ENCODE results near the gene PLCL2.
"Not testable (repeated sequence)": the region's sequence is repeated elsewhere in the genome, so short reads cannot be mapped to it uniquely, and the experiment has no call there.

The PLCL2 gene

DNA sequence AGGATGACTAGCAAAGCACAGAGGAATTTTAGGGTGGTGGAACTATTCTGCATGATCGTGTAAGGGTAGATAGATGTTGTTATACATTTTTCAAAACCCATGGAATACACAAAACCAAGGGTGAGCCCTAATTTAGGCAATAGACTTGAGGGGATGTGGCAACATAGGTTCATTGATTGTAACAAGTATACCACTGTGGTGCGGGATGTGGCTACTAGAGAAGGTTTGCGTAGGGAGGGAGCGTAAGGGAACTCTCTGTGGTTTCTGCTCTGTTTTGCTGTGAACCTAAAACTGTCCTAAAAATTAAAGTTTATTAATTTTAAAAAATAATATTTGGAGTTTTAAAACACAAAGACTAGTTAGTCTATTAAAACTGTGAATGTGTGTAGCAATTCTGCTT, 202.8 kb downstream of the PLCL2 start:
- DNase-seq: no peak

DNA sequence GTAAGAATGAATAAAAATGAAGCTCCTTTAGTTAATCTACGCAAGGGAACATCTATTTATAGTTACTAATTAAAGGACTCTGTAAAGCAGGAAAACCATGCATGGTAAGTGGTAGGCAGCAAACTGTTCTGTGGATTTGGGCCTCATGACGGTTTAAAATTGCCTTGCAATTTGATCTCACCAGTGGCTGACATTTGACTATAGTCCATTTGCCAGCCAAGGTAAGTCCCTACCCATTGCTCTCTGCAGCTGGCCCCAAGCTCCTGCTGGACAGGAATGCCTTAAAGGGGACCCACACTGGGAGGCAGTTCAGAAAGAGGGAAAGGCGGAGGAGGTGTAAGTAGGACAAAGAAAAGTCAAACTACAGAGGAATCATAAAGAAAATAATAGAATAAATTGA, 203.3 kb downstream of the PLCL2 start:
- DNase-seq: no peak

DNA sequence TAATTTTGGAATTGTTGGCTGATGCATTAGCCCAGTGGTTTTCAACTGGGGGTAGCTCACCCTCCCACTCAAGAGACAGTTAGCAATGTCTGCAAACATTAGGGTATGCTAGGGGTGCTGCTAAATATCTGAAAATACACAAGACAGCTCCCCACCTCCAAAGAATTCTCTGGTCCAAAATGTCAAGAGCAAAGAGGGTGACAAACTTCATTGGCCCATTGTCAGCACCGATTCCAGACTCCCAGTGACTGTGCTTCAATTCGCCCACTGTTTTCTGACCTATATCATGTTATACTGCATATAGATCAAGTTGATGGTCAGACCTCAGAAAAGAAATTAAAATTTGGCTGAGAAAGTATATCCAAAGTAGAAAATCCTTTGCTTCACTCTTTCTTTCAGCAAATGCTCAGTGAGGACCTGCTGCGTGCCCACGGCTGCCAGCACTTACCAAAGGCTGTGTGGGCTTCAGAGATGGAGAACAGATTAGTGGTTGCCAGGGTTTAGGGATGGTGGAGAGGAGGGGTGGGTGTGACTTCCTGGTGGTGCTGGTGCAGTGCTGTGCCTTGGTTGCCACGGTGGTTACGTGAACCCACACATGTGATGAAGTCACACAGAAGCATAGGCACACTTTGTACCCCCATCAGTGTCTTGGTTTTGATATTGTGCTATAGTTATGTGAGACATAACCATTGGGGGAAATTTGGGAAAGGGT, 204.0 kb downstream of the PLCL2 start:
- no peak for DNase-seq

DNA sequence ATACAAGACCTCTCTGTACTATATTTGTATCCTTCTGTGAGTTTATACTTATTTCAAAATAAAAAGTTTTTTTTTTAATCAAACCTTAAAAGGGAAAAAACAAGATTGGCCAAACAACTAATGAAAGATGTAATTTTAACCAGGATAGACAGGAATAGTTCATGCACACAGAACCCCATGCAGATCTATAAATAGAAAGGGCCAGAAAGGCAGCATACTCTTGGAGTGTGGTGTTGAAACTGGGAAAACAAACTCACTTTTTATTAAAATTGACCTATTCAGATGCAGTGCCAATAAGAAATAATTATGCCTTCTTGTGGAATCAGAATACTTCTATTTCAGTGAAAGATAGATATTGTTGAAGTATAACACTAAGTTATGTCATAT, 204.6 kb downstream of the PLCL2 start:
- no peak for DNase-seq

DNA sequence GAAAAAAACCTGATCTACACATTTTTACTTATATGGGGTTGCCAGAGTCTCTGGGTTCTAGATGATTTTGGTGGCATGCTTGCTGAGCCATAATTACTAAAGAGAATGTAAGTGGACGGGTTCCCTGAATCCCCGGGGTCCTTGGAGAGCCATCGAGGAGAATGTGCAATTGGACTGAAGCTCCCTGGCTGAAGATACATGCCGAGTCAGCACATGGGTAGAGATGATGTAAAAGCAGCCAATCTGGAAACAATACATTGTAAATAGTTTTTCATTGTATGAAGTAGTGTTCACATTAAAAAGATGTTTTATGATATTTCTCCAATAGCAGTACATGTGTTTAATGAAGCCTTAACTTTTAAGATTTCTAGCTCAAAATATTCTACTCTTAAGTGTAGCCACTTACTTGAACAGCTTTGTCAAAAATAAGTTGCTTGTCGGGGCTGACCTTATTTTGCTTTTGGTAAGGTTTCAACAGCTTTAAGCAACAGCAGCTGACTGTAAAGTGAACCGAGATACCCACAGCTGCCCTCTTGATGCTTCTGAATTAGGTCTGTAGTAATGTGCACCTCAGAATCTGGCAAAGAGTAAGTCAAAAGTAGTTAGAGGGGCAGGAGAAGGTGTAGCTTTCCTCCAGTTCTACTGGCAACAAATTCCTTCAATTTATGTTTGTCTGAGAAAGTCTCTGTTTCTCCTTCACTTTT, 205.7 kb downstream of the PLCL2 start:
- DNase-seq: no peak

DNA sequence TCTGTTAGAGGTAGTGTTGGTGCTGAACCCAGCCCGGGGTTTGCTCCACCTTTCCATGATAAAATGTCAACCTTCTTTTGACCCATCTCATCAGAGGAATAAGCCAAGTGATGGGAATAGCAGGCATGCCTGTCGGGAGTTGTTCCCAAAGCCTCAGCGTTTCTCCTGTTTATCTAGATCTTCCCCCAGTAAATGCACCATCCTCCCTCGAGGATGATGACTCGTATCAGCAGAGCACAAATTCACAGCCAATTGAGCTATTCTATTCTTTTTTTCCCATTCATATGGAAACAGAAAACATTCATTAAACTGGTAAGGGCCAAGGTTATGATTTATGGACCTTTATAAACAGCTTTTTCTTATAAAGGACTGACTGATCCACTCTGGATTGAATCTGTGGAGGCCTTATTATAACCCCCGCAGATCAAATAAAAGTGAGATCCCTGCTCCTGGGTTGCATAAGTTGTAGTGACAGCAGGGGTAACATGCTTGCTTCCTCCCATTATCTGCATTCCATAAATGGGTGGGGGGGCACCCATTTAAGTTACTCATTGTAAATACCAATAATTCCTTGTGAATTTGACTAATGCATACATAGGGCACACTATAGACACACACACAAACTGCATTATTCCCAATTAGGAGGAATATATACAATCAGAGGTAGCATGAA, 207.3 kb downstream of the PLCL2 start:
- no peak for DNase-seq

DNA sequence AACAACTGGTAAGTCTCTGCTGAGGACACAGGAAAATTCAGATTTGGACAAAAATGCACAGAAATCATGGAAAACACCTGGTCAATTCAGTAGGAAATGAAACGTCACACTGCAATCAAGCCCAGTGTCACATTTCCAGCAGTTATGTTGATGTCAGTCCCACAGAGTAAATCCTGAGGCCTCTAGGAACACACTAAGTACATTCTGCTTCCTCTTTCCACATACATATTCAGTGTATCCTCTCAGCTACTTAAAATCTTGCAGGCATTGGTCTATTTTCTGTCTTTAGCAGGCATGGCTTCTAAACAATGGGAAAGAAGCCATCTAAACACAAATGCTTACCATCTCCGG, 207.8 kb downstream of the PLCL2 start:
- peak; percentile 57 for DNase-seq

DNA sequence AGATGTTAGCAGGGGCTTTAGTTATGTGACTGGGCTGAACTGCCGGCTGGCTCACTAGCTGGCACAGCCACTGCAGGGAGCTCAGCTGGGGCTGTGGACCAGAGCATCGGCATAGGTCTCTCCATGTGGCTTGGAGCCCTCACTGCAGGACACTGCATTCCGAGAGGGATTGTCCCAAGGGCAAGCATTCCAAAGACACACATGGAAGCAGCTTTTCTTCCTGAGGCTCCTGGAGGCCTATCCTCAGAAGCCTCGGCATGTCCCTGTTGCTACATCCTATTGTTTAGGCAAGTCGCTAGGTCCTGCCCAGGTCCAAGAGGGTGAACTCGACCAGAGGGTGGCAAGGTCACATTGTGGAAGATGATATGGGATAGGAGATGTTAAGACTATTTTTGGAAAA, 209.8 kb downstream of the PLCL2 start:
- no peak for DNase-seq

DNA sequence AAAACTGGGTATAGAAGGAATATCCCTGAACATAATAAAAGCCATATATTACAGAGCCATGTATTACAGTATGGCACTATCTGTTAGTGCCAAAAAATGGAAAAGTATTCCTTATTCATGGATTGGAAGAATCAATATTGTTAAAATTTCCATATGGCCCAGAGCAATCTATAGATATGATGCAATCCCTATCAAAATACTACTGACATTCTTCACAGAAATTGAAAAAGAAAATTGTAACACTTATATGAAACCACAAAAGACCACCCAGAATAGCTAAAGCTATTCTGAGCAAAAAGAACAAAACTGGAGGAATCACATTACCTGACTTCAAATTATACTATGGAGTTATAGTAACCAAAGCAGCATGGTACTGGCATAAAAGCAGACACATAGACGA, 218.8 kb downstream of the PLCL2 start:
- no peak for DNase-seq

DNA sequence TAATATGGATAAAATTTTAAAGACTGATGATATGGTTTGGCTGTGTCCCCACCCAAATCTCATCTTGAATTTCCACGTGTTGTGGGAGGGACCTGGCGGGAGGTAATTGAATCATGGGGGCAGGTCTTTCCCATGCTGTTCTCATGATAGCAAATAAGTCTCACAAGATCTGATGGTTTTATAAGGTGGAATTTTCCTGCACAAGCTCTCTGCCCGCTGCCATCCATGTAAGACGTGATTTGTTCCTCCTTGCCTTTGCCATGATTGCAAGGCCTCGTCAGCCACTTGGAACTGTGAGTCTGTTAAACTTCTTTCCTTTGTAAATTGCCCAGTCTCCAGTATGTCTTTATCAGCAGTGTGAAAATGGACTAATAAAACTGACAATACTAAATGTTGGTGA, 222.0 kb downstream of the PLCL2 start:
- not testable (repeated sequence) for DNase-seq

DNA sequence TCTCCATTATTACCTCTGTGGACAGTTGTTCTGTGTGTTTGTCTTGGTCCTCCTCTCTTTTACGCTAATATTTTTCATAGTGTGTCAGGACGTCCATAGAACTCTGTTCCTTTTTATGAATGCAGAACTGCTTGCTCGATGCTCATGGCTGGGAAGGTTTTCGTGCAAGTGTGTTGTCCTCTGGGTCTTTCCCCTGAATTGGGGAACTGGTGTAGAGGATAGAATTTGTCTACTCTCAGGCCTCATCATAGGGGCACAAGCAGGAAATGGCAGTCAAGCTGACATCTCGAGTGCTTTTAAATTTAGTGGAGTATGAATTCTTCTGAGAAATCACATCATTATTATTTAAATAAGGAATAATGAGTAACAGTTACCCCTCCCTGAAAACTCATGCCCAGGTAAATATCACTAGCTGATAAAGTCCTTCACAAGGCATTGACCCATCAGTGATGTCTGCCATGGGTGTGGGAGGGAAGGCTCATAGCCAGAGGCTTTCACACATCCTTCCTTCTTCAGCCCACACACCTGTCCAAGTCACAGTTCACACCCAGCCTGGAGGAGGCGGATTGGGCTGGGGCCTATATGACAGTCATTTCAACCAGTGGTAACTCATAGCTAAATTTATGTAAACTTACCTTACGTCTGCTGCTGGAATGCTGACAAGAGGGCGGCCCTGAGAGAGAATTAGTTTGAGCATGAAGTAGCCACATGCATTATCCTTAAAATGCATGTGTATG, 226.1 kb downstream of the PLCL2 start:
- peak; percentile 28 for DNase-seq

DNA sequence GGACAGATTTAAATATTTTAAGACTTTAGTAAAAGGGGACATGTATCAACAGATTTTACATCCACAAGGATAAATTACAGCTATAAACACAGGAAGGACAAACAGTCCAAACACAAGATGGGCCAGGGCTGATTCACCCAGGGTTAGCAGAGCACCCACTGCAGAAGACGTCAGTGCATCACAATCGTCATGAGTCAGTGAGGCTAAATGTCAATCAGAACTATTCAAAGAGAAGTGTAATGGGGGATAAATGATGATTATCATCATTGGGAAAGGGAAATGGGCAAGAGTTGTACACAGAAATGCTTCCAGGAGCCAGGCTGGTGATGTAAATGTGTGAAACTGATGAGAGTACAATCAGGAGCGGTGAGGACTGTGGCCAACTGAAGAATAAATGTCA, 226.8 kb downstream of the PLCL2 start:
- DNase-seq: no peak

DNA sequence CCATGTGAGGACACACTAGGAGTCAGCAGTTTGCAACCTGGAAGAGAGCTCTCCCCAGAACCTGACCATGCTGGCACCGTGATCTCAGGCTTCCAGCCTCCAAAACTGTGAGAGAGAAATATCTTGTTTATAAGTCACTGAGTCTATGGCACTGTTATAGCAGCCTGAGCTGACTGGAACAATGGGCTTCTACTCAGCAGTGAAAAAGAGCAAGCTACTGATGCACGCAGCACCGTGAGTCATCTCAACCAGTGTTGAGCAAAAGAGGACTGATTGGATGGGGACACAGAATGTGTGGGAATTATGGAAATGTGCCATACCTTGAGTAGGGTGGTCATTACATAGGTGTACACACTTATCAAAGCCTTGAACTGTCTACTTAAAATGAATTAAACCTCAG, 230.4 kb downstream of the PLCL2 start:
- no peak for DNase-seq

DNA sequence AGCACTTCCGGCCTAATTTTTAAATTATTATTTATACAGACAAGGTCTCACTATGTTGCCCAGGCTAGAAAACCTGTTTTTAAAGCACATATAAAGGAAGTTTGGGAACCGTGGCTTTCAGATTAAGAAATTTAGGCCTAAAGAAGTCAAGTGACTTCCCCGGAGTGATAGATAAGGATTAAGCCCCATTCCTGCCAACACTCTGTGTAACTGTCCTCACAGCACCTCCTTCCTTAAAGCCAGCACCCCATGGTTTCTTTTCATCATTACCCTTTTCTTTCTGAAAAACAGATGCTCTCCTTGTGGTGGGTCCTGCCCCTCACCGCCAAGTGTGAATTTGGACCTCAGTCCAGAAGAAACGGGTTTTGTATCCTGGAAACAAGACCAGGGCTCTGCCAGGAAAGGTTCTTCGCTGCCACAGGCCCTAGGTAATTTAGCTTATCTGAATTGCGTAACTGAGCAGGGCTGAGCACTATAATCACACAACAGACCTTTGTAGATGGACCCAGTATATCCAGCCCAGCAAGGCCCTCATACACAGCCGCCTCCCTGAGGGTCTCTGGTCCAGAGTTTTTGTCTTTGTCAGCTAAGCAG, 231.3 kb downstream of the PLCL2 start:
- DNase-seq: no peak

DNA sequence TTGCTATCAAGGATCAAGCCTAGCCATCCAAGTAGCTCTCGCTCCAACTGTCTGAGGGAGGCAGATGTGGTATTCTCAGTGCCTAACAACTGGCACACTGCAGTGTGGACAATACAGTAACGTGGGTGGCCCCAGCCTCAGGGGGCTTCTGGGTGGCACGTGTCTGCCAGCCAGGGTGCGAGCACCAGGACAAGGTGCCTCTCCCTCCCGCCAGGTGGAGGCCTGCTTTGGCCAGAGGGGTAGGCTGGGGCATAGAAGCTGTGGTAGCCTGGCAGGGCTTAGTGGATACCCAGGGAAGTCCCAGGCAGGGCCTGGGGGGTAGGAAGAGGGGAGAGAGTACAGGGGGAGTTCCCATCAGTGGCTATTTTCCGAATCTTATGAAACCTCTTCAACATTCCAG, 234.0 kb downstream of the PLCL2 start:
- no peak for DNase-seq

DNA sequence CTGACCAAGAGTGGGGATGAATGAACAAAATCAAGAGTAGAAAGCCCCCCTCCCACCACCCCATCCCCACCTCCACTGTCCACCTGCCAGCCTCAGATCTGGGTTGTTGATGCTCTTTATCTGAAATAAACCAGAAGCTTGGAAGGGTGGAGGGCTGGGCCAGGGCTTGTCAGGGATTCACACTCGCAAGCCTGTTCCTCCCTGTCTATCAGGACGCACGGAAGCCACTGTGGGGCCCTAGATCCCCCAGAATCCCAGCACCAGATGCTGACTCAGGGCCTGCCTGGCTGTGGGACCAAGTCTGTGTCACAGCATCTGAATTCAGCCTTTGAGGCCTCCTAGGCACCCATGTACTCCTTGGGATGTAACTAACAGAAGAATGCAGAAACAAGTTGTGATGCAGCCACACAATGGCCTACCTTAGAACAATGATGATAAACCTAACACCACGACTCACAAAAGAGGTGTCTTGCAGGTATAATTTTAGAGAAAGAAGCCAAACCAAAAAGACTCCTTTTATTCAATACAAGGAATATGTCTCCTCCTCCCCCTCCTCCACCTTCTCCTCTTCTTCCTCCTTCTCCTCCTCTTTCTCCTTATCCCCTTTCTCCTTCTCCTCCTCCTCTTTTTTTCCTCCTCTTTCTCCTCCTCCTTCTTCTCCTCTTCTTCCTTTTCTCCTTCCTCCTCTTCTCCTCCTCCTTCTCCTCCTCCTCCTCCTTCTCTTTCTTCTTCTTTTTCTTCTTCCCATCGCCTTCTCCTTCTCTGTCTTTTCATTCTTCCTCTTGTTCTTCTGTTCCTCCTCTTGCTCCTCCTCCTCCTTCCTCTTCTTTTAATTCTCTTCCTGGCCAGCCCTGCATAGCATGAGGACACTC, 234.7 kb downstream of the PLCL2 start:
- no peak for DNase-seq

DNA sequence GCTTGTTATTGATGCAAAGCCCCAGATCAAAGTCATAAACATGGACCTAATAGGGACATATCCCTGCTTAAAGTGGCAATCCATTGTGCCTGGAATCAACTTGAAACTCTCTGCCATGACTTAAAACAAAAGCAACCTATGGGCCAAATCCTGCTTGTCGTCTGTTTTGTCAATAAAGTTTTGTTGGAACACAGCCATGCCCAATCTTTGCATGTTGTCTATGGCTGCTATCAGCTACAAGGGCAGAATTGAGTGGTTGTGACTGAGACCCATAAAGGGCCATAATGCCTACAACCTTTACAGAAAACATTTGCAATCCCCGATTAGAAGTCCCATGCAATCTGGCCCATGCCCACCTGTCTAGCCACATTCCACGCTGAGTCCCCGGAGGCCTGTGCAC, 235.4 kb downstream of the PLCL2 start:
- no peak for DNase-seq

DNA sequence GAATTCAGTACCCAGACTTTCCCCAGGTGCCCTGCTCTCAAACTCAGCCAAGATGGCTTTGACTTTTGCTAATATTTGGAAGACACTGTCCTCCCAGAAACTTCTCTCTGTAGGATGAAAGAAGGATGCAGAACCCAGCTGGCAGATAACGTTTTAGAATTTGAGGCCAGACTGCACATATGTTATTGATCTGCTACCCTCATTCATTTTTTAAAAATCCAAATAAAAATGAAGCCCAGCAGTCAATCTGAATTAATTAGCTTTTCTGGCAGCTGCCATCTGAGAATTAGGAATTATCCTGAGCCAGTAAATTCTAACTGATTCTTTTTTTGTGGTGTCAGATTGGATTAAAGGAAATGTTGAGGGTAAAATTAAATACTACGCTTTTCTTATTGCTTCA, 236.6 kb downstream of the PLCL2 start:
- DNase-seq: no peak

DNA sequence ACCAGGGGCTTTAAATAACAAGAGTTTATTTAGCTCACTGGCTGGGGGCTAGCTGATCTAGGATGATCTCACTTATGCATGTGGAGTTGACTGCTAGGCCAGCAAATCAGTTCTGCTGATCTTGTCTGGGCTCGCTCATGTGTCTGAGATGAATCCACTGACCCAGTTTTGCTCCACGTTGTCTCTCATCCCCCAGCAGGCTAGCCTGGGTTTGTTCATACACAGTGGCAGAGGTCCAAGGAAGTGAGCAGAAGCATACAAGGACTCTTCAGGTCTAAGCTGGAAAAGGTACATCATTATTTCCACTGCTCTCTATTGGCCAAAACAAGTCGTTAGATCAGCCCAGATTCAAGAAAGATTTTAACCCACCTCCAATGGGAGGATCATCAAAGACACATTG, 238.0 kb downstream of the PLCL2 start:
- DNase-seq: no peak

DNA sequence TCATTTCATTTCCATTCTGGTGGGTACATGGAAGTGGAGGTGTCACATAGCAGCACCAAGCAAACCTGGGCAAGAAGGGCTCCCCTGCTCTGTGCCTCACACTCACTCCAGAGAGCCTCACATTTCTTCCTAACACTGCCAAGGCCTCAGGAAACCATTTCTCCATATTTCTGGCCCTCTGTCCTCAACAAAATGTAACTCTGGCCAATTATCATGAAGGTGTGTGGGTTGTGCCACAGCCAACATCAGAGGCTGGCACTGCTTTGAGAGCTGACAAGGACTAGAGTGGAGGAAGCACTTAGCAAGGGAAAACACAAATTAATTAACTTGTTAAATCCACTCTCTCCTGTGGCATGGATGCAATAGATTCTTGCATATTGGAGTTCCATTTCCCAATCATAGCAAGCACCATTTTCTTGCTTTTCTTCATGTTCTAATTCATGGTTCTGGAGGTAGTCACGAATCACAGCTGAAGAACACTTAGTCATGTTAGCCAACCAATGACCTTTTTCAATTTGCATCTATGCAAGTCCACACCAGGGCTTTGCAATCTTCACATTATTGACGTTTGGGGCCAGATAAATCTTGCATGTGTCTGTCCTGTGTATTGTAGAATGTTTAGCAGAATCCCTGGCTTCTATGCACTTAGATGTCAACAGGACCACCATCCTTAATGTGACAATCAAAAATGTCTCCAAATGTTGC, 241.1 kb downstream of the PLCL2 start:
- DNase-seq: no peak

DNA sequence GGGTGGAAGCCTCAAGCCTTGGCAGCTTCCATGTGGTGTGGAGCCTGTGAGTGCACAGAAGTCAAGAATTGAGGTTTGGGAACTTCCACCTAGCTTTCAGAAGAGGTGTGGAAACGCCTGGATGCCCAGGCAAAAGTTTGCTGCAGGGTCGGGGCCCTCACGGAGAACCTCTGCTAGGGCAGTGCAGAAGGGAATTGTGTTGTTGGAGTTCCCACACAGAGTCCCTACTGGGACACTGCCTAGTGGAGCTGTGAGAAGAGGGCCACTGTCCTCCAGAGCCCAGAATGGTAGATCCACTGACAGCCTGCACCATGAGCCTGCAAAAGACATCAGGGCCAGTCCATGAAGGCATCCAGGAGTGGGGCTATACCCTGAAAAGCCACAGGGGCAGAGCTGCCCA, 243.9 kb downstream of the PLCL2 start:
- DNase-seq: not testable (repeated sequence)

DNA sequence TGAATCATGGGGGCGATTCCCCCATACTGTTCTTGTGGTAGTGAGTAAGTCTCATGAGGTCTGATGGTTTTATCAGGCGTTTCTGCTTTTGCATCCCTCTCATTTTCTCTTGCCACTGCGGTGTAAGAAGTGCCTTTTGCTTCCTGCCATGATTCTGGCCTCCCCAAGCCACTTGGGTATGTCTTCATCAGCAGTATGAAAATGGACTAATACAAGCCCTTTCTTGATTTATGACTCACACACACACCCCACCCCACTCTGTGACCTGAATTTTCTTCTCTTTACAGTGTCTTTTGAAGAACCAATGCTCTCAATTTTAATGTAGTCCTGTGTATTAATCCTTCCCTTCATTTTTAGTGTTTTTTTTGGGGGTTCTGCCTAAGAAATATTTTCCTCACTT, 244.8 kb downstream of the PLCL2 start:
- no peak for DNase-seq

Measured in MV-4-11 (cell line).